Omental fat pad (tissue), 4 donors: ENCODE measurements around the gene ZAP70. TPM values are rescaled to one million over a fixed set of nuclear protein-coding genes. Genes with fewer than 3 reads are reported as not detected.

Source experiments
- ATAC-seq: fragments of 150-250 bp; one replicate; pipeline ENCODE4 v1.9.1; 2016; ENCODE audit warnings: mild to moderate bottlenecking, moderate library complexity; ENCODE audit not compliant: low FRiP score
- DNase-seq: peaks from one replicate; pipeline ENCODE4 v3.0.0-alpha.2; 2019; ENCODE audit warnings: low spot score
- CTCF ChIP-seq, 3 donors: fragments of 450-650 bp; IDR thresholded peaks; one replicate each; pipeline ENCODE4 v1.5.1; 2016 to 2017; ENCODE audit warnings: antibody characterized with exemption in 3 of 3, mild to moderate bottlenecking in 3 of 3, moderate library complexity in 2 of 3
- total RNA-seq, 4 donors: library from RNA; depleted of rRNA; stranded (reverse); fragments of >200 nt; gene quantifications; one replicate each; pipeline ENCODE4 v1.1.0, GENCODE V29; 2016

ZAP70 gene
- total RNA-seq, 4 donors from 2014 or later, result 4.1 to 9.6 (median 6.5) TPM

GRCh38 chr2:97736185-97736584 lies 22.8 kb downstream of the ZAP70 start:
- ATAC-seq, result no peak
- TF ChIP-seq CTCF (IDR thresholded peaks at IDR 0.05), result no peak
- DNase-seq, result no peak

- TF ChIP-seq CTCF (IDR thresholded peaks at IDR 0.05), result no peak
- ATAC-seq (no peak), DNase-seq (no peak)
Measured at GRCh38 chr2:97736608-97737330, 23.4 kb downstream of the ZAP70 start.

GRCh38 chr2:97737421-97738178 lies 24.2 kb downstream of the ZAP70 start:
- ATAC-seq, result no peak
- DNase-seq, result no peak
- no peak for TF ChIP-seq CTCF (IDR thresholded peaks at IDR 0.05)

GRCh38 chr2:97738179-97739019 lies 25.0 kb downstream of the ZAP70 start:
- ATAC-seq (no peak), DNase-seq (no peak)

GRCh38 chr2:97739020-97739892 lies 25.9 kb downstream of the ZAP70 start:
- TF ChIP-seq CTCF (IDR thresholded peaks at IDR 0.05), result no peak
- DNase-seq (no peak), ATAC-seq (no peak)

More at GRCh38 chr2:97738179-97739019, 25.0 kb downstream of the ZAP70 start:
- no peak for TF ChIP-seq CTCF (IDR thresholded peaks at IDR 0.05)

GRCh38 chr2:97739893-97740245 lies 26.5 kb downstream of the ZAP70 start:
- DNase-seq, result no peak
- ATAC-seq, result no peak
- no peak for TF ChIP-seq CTCF (IDR thresholded peaks at IDR 0.05)
